GM12878 (cell line): ENCODE data around the gene DNTTIP2. TPM values are rescaled to one million over a fixed set of nuclear protein-coding genes. Genes with fewer than 3 reads are reported as not detected.

Experiments used
- BACH1 ChIP-seq: fragments of 450-650 bp; IDR thresholded peaks from 2 replicates; pipeline ENCODE4 v1.6.1; 2017; ENCODE audit warnings: mild to moderate bottlenecking, borderline replicate concordance
- BCL11A ChIP-seq: IDR thresholded peaks from 2 replicates; pipeline ENCODE4 v1.6.1; 2011; ENCODE audit warnings: low read depth, low read length
- BHLHE40 ChIP-seq, 2 experiments: fragments of 450-650 bp in 1 of 2; IDR thresholded peaks; 2 replicates each; pipeline ENCODE4 v1.6.1; 2011 to 2017; ENCODE audit warnings: low read depth in 2 of 2, borderline replicate concordance in 1 of 2, improper control_type of control experiment in 1 of 2, low read length in 1 of 2, mild to moderate bottlenecking in 1 of 2
- CBX3 ChIP-seq: fragments of 200-600 bp; sonication (generic); IDR thresholded peaks from 2 replicates; pipeline ENCODE4 v1.6.1; 2016; ENCODE audit warnings: low read depth, borderline replicate concordance
- EED ChIP-seq: sonication (generic); IDR thresholded peaks from 2 replicates; pipeline ENCODE4 v1.6.1; 2016; ENCODE audit warnings: antibody characterized with exemption, low read depth
- EGR1 ChIP-seq, 2 experiments: IDR thresholded peaks; 1 replicate in 1 of 2; 2 replicates in 1 of 2; pipeline ENCODE4 v1.6.1; 2011 to 2012; ENCODE audit warnings: low read depth in 2 of 2, low read length in 2 of 2, borderline replicate concordance in 1 of 2, mild to moderate bottlenecking in 1 of 2, moderate library complexity in 1 of 2
- KLF5 ChIP-seq: fragments of 450-650 bp; IDR thresholded peaks from 2 replicates; pipeline ENCODE4 v1.6.1; 2014; ENCODE audit warnings: mild to moderate bottlenecking; ENCODE audit not compliant: partially characterized antibody
- NFYB ChIP-seq: IDR thresholded peaks from 2 replicates; pipeline ENCODE4 v1.6.1; 2011; ENCODE audit warnings: low read depth, mild to moderate bottlenecking, low read length, improper control_type of control experiment, moderate library complexity; ENCODE audit not compliant: insufficient read depth
- NR2F1 ChIP-seq: fragments of 450-650 bp; conservative IDR thresholded peaks from 2 replicates; pipeline ENCODE4 v1.6.1; 2017; ENCODE audit warnings: mild to moderate bottlenecking
- POLR2A ChIP-seq: IDR thresholded peaks from 2 replicates; pipeline ENCODE4 v1.6.1; 2011; ENCODE audit warnings: low read depth, mild to moderate bottlenecking, low read length
- RBBP5 ChIP-seq: fragments of 200-600 bp; sonication (generic); conservative IDR thresholded peaks from 2 replicates; pipeline ENCODE4 v1.6.1; 2016
- RELA ChIP-seq: fragments of 450-650 bp; IDR thresholded peaks from 2 replicates; pipeline ENCODE4 v1.8.0; 2014; ENCODE audit warnings: borderline replicate concordance; ENCODE audit not compliant: partially characterized antibody
- STAT1 ChIP-seq: fragments of 450-650 bp; conservative IDR thresholded peaks from 2 replicates; pipeline ENCODE4 v1.6.1; 2014; ENCODE audit warnings: antibody characterized with exemption, mild to moderate bottlenecking
- SUPT20H ChIP-seq: IDR thresholded peaks from 2 replicates; pipeline ENCODE4 v1.6.1; 2011; ENCODE audit warnings: low read depth, mild to moderate bottlenecking, low read length, moderate library complexity, borderline replicate concordance; ENCODE audit not compliant: control insufficient read depth
- TCF7 ChIP-seq: IDR thresholded peaks from 2 replicates; pipeline ENCODE4 v1.6.1; 2014; ENCODE audit warnings: antibody characterized with exemption, borderline replicate concordance
- polyA plus RNA-seq, 11 experiments: library from polyadenylated mRNA; depleted of rRNA in 4 of 11; unstranded in 6 of 11; stranded (reverse) in 5 of 11; fragments of >200 nt; fragmentation: Nextera tagmentation in 4 of 11; fragmentation: Illumina TruSeq in 1 of 11; extraction: Ambion mirVana in 4 of 11; extraction: Trizol in 1 of 11; gene quantifications; 1 replicate in 1 of 11; 2 replicates in 10 of 11; pipeline versions ENCODE4 v1.2.1 to v1.2.3, GENCODE V29; 2011 to 2016; ENCODE audit warnings: inconsistent platforms in 2 of 11, missing spikeins in 2 of 11, low read depth in 1 of 11
- total RNA-seq, 4 experiments: library from RNA; depleted of rRNA in 3 of 4; stranded (reverse); fragments of >200 nt in 3 of 4; fragmentation: Illumina TruSeq in 1 of 4; extraction: Trizol in 1 of 4; gene quantifications; 2 replicates each; pipeline versions ENCODE4 v1.2.1 to v1.2.3, GENCODE V29; 2013 to 2021
- TF ChIP-seq, protein P1 (sequence below): fragments of 450-650 bp; IDR thresholded peaks from 2 replicates; pipeline ENCODE4 v1.6.1; 2017; ENCODE audit warnings: mild to moderate bottlenecking, moderate library complexity
- TF ChIP-seq, protein P2 (sequence below), 3 experiments: IDR thresholded peaks in 2 of 3; conservative IDR thresholded peaks in 1 of 3; 2 replicates each; pipeline ENCODE4 v1.5.1; 2011; ENCODE audit warnings: low read depth in 3 of 3, low read length in 3 of 3, mild to moderate bottlenecking in 3 of 3, control low read depth in 2 of 3, moderate library complexity in 2 of 3, inconsistent platforms in 1 of 3, mixed read lengths in 1 of 3; ENCODE audit not compliant: control insufficient read depth in 2 of 3, insufficient read depth in 1 of 3; ENCODE audit errors: extremely low read depth in 1 of 3
- TF ChIP-seq, protein P3 (sequence below): IDR thresholded peaks from 2 replicates; pipeline ENCODE4 v1.6.1; 2012; ENCODE audit warnings: low read depth, low read length, improper control_type of control experiment
- TF ChIP-seq, protein P4 (sequence below): fragments of 450-650 bp; IDR thresholded peaks from 2 replicates; pipeline ENCODE4 v1.6.1; 2017; ENCODE audit warnings: low read depth, mild to moderate bottlenecking, moderate library complexity

The DNTTIP2 gene
- total and polyA plus RNA-seq, 10 of the 15 experiments (the other 5 are each of a cell fraction or from before 2014, with no cell fraction given) = 34.3 to 99.2 (median 74.9) TPM

DNA sequence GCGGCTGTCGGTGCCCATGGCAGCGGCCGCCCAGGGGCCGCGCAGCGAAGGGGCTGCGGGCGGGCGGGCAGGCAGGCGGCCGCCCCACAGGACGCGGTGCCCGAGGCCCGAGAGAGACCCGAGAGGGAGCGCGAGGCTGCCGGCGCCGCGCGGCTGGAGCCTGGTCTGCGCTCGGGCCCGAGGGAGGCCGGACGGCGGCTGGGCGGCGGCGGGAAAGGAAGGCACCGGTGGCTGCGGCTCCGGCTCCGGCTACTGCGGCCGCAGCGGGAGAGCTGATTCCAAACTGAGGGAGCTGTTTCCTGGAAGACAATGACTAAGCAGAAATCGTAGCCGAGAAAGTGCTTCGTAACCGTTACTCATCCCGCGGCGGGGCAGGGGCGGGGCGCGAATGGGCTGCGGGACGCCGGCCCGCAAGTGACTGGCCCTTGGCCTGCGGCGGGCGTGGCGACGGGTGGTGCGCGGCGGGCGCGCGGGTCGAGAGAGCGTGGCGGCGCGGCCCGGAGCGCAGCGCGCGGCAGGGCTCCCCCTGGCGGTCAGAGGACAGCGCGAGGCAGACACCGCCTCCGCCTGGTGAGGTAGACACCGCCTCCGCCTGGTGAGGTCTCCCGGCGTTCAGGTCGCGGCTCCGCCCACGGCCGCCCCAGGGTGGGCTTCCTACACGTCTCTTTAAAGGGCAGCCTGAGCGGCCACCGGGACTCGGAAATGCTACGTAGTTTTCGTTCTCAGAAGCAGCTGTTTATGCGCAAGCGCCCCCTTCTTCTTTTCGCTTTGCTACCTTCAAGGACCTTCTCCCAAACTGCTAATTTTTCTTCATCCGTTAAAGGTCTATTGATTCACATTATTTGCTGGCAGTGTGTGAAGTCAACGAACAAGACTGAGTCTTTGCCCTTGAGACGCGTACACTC, 30.4 kb upstream of the DNTTIP2 start, which contains the start of gene GCLM (continued):
- peak; percentile 61 for TF ChIP-seq POLR2A
- TF ChIP-seq TCF7 = no peak
- TF ChIP-seq CBX3 = no peak
- TF ChIP-seq RELA = peak; percentile 10
- TF ChIP-seq SUPT20H = no peak
- peak; percentile 81 for TF ChIP-seq NR2F1
- peak; percentile 52 to 95 for TF ChIP-seq EGR1 (IDR thresholded peaks at IDR 0.05; ENCODE audit: borderline replicate concordance in 1 of 2, low read depth in 2 of 2, low read length in 2 of 2)
- TF ChIP-seq, protein P1, sequence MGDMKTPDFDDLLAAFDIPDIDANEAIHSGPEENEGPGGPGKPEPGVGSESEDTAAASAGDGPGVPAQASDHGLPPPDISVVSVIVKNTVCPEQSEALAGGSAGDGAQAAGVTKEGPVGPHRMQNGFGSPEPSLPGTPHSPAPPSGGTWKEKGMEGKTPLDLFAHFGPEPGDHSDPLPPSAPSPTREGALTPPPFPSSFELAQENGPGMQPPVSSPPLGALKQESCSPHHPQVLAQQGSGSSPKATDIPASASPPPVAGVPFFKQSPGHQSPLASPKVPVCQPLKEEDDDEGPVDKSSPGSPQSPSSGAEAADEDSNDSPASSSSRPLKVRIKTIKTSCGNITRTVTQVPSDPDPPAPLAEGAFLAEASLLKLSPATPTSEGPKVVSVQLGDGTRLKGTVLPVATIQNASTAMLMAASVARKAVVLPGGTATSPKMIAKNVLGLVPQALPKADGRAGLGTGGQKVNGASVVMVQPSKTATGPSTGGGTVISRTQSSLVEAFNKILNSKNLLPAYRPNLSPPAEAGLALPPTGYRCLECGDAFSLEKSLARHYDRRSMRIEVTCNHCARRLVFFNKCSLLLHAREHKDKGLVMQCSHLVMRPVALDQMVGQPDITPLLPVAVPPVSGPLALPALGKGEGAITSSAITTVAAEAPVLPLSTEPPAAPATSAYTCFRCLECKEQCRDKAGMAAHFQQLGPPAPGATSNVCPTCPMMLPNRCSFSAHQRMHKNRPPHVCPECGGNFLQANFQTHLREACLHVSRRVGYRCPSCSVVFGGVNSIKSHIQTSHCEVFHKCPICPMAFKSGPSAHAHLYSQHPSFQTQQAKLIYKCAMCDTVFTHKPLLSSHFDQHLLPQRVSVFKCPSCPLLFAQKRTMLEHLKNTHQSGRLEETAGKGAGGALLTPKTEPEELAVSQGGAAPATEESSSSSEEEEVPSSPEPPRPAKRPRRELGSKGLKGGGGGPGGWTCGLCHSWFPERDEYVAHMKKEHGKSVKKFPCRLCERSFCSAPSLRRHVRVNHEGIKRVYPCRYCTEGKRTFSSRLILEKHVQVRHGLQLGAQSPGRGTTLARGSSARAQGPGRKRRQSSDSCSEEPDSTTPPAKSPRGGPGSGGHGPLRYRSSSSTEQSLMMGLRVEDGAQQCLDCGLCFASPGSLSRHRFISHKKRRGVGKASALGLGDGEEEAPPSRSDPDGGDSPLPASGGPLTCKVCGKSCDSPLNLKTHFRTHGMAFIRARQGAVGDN = peak; percentile 71
- TF ChIP-seq STAT1 = no peak
- no peak for TF ChIP-seq BCL11A
- TF ChIP-seq NFYB = peak; percentile 42; the same call in 1 of the 2 replicates
- TF ChIP-seq, protein P2, sequence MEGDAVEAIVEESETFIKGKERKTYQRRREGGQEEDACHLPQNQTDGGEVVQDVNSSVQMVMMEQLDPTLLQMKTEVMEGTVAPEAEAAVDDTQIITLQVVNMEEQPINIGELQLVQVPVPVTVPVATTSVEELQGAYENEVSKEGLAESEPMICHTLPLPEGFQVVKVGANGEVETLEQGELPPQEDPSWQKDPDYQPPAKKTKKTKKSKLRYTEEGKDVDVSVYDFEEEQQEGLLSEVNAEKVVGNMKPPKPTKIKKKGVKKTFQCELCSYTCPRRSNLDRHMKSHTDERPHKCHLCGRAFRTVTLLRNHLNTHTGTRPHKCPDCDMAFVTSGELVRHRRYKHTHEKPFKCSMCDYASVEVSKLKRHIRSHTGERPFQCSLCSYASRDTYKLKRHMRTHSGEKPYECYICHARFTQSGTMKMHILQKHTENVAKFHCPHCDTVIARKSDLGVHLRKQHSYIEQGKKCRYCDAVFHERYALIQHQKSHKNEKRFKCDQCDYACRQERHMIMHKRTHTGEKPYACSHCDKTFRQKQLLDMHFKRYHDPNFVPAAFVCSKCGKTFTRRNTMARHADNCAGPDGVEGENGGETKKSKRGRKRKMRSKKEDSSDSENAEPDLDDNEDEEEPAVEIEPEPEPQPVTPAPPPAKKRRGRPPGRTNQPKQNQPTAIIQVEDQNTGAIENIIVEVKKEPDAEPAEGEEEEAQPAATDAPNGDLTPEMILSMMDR (IDR thresholded peaks at IDR 0.05 in 2 of 3, conservative IDR thresholded peaks at IDR 0.05 in 1 of 3; ENCODE audit: control insufficient read depth in 2 of 3, extremely low read depth in 1 of 3, insufficient read depth in 1 of 3, low read depth in 3 of 3, low read length in 3 of 3) = peak; percentile 70 to 98 (median 79); a peak in 5 of 6 replicates
- TF ChIP-seq, protein P3, sequence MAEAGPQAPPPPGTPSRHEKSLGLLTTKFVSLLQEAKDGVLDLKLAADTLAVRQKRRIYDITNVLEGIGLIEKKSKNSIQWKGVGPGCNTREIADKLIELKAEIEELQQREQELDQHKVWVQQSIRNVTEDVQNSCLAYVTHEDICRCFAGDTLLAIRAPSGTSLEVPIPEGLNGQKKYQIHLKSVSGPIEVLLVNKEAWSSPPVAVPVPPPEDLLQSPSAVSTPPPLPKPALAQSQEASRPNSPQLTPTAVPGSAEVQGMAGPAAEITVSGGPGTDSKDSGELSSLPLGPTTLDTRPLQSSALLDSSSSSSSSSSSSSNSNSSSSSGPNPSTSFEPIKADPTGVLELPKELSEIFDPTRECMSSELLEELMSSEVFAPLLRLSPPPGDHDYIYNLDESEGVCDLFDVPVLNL = no peak; the same call in 1 of the 2 replicates
- peak; percentile 99 for TF ChIP-seq BACH1
- no peak for TF ChIP-seq EED
- TF ChIP-seq BHLHE40 (IDR thresholded peaks at IDR 0.05; ENCODE audit: borderline replicate concordance in 1 of 2, low read depth in 2 of 2, low read length in 1 of 2) = peak; percentile 57 to 75; a peak in 3 of 4 replicates
- TF ChIP-seq KLF5 = peak; percentile 21
- TF ChIP-seq, protein P4, sequence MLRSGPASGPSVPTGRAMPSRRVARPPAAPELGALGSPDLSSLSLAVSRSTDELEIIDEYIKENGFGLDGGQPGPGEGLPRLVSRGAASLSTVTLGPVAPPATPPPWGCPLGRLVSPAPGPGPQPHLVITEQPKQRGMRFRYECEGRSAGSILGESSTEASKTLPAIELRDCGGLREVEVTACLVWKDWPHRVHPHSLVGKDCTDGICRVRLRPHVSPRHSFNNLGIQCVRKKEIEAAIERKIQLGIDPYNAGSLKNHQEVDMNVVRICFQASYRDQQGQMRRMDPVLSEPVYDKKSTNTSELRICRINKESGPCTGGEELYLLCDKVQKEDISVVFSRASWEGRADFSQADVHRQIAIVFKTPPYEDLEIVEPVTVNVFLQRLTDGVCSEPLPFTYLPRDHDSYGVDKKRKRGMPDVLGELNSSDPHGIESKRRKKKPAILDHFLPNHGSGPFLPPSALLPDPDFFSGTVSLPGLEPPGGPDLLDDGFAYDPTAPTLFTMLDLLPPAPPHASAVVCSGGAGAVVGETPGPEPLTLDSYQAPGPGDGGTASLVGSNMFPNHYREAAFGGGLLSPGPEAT = 0 out of 2 replicates have a peak, but pooled peaks have one; percentile 28
- no peak for TF ChIP-seq RBBP5
